Breast epithelium (tissue), 3 donors: ENCODE results near the gene PTPRG.

ENCODE experiments used
- POLR2AphosphoS5 ChIP-seq, 3 donors: sonication (generic); formaldehyde crosslinking; IDR thresholded peaks; one replicate each; pipeline ENCODE4 v1.6.1; 2017; ENCODE audit warnings: antibody characterized with exemption in 3 of 3
- TF ChIP-seq, protein P1 (sequence below), 3 donors: fragments of 450-650 bp; IDR thresholded peaks; one replicate each; pipeline ENCODE4 v1.5.1; 2016 to 2017; ENCODE audit warnings: antibody characterized with exemption in 3 of 3, mild to moderate bottlenecking in 3 of 3, moderate library complexity in 3 of 3

- TF ChIP-seq POLR2AphosphoS5 (IDR thresholded peaks at IDR 0.05) = no peak
- TF ChIP-seq, protein P1, sequence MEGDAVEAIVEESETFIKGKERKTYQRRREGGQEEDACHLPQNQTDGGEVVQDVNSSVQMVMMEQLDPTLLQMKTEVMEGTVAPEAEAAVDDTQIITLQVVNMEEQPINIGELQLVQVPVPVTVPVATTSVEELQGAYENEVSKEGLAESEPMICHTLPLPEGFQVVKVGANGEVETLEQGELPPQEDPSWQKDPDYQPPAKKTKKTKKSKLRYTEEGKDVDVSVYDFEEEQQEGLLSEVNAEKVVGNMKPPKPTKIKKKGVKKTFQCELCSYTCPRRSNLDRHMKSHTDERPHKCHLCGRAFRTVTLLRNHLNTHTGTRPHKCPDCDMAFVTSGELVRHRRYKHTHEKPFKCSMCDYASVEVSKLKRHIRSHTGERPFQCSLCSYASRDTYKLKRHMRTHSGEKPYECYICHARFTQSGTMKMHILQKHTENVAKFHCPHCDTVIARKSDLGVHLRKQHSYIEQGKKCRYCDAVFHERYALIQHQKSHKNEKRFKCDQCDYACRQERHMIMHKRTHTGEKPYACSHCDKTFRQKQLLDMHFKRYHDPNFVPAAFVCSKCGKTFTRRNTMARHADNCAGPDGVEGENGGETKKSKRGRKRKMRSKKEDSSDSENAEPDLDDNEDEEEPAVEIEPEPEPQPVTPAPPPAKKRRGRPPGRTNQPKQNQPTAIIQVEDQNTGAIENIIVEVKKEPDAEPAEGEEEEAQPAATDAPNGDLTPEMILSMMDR (IDR thresholded peaks at IDR 0.05) = no peak
Measured at GRCh38 chr3:61733000-61733399, 171.6 kb downstream of the PTPRG start.
